Neuronal stem cell (in vitro differentiated cells): ENCODE measurements around the gene SLC22A4.
A peak's percentile ranks its signal among the peaks of the same experiment; 100 is the strongest.

Experiments
- DNase-seq: peaks from one replicate; pipeline ENCODE4 v3.0.0-alpha.2; 2013; ENCODE audit warnings: low spot score
- H2AFZ ChIP-seq: one replicate; pipeline ENCODE4 v1.6.1; 2013; ENCODE audit warnings: mild to moderate bottlenecking, low read length, inconsistent platforms
- H2AK5ac ChIP-seq: 2 replicates; pipeline ENCODE4 v1.6.1; 2013; ENCODE audit warnings: low read depth, mild to moderate bottlenecking, inconsistent platforms, low read length, moderate library complexity, mixed read lengths
- H2BK120ac ChIP-seq: 2 replicates; pipeline ENCODE4 v1.6.1; 2013; ENCODE audit warnings: low read depth, mild to moderate bottlenecking, inconsistent platforms, low read length, moderate library complexity, mixed read lengths
- H2BK12ac ChIP-seq: one replicate; pipeline ENCODE4 v1.6.1; 2013; ENCODE audit warnings: low read length, inconsistent platforms
- H2BK15ac ChIP-seq: 2 replicates; pipeline ENCODE4 v1.6.1; 2013; ENCODE audit warnings: mild to moderate bottlenecking, low read length, inconsistent platforms, mixed read lengths
- H2BK5ac ChIP-seq: one replicate; pipeline ENCODE4 v1.6.1; 2013; ENCODE audit warnings: inconsistent platforms, mild to moderate bottlenecking, low read length, moderate library complexity
- H3K14ac ChIP-seq: one replicate; pipeline ENCODE4 v1.6.1; 2013; ENCODE audit warnings: low read length, inconsistent platforms
- H3K18ac ChIP-seq: 2 replicates; pipeline ENCODE4 v1.6.1; 2013; ENCODE audit warnings: low read length, inconsistent platforms
- H3K23ac ChIP-seq: 2 replicates; pipeline ENCODE4 v1.6.1; 2013; ENCODE audit warnings: low read depth, mild to moderate bottlenecking, mixed read lengths, low read length, inconsistent platforms; ENCODE audit not compliant: poor library complexity
- H3K27ac ChIP-seq: replicated peaks from 3 replicates; pipeline ENCODE4 v1.5.1; 2013; ENCODE audit warnings: low read length, inconsistent platforms
- H3K27me3 ChIP-seq, 3 experiments: 2 replicates each; pipeline ENCODE4 v1.6.1; 2013; ENCODE audit warnings: low read length in 3 of 3, mild to moderate bottlenecking in 2 of 3, inconsistent platforms in 1 of 3, low read depth in 1 of 3, mixed read lengths in 1 of 3, moderate library complexity in 1 of 3; ENCODE audit not compliant: control insufficient read depth in 3 of 3, insufficient read depth in 3 of 3
- H3K36me3 ChIP-seq, 2 donors: replicated peaks in 1 of 2; 2 replicates each; pipeline ENCODE4 v1.6.1; 2013; ENCODE audit warnings: low read length in 2 of 2; ENCODE audit not compliant: control insufficient read depth in 2 of 2, insufficient read depth in 2 of 2
- H3K4ac ChIP-seq: 2 replicates; pipeline ENCODE4 v1.6.1; 2013; ENCODE audit warnings: inconsistent platforms, mild to moderate bottlenecking, low read length, moderate library complexity
- H3K4me1 ChIP-seq, 2 donors: 1 replicate in 1 of 2; 2 replicates in 1 of 2; pipeline ENCODE4 v1.6.1; 2013; ENCODE audit warnings: low read length in 2 of 2, low read depth in 1 of 2; ENCODE audit not compliant: control insufficient read depth in 2 of 2, insufficient read depth in 1 of 2
- H3K4me2 ChIP-seq: one replicate; pipeline ENCODE4 v1.6.1; 2013; ENCODE audit warnings: mild to moderate bottlenecking, low read length, inconsistent platforms; ENCODE audit not compliant: insufficient read depth, poor library complexity, severe bottlenecking
- H3K4me3 ChIP-seq, 2 donors: 2 replicates each; pipeline ENCODE4 v1.5.1; 2013; ENCODE audit warnings: low read length in 2 of 2, mild to moderate bottlenecking in 2 of 2, inconsistent platforms in 1 of 2, moderate library complexity in 1 of 2
- H3K79me1 ChIP-seq: one replicate; pipeline ENCODE4 v1.6.1; 2013; ENCODE audit warnings: low read depth, mild to moderate bottlenecking, inconsistent platforms, low read length, moderate library complexity
- H3K9ac ChIP-seq: one replicate; pipeline ENCODE4 v1.6.1; 2013; ENCODE audit warnings: mild to moderate bottlenecking, low read depth, low read length, inconsistent platforms; ENCODE audit not compliant: poor library complexity
- H3K9me3 ChIP-seq, 2 donors: replicated peaks in 1 of 2; 2 replicates each; pipeline versions ENCODE3 to v1.6.1; 2013; ENCODE audit warnings: low read length in 2 of 2, mild to moderate bottlenecking in 2 of 2, inconsistent platforms in 1 of 2, low read depth in 1 of 2, mixed read lengths in 1 of 2, moderate library complexity in 1 of 2; ENCODE audit not compliant: control insufficient read depth in 2 of 2, insufficient read depth in 1 of 2
- H4K8ac ChIP-seq: one replicate; pipeline ENCODE4 v1.6.1; 2013; ENCODE audit warnings: low read depth, mild to moderate bottlenecking, inconsistent platforms, low read length, moderate library complexity
- H4K91ac ChIP-seq: one replicate; pipeline ENCODE4 v1.6.1; 2013; ENCODE audit warnings: low read length, low read depth, mild to moderate bottlenecking, inconsistent platforms; ENCODE audit not compliant: poor library complexity
- WGBS, 2 donors: extraction: QIAGEN DNeasy Blood & Tissue Kit; methylation state at CpG; one replicate each; pipeline ENCODE4 v1.1.7; 2013; ENCODE audit warnings: missing lambda C conversion rate in 2 of 2, mixed read lengths in 1 of 2; ENCODE audit not compliant: insufficient read length in 2 of 2, insufficient replicate concordance in 1 of 2; ENCODE audit errors: extremely low coverage in 2 of 2; 5-methylcytosine and 5-hydroxymethylcytosine counted together

The SLC22A4 gene

GRCh38 chr5:132266031-132266835 is 28.0 kb upstream of the SLC22A4 start:
- Histone ChIP-seq H2BK5ac (no peak overlapping the region), H4K8ac (no peak overlapping the region), H3K4ac (no peak overlapping the region), H2BK12ac (peak overlapping the region; percentile 43), H3K36me3 (peaks cover 0 to 9% of the 10 kb centered on the region in 2 donors), H3K23ac (no peak overlapping the region), H3K9ac (no peak overlapping the region), H3K9me3 (no peaks in the 10 kb centered on the region), H3K4me2 (no peak overlapping the region), H2AFZ (no peak overlapping the region), H3K14ac (peak overlapping the region; percentile 41), H3K79me1 (no peaks in the 10 kb centered on the region), H3K18ac (peak overlapping the region; percentile 46), H3K4me3 (no peak overlapping the region), H3K27me3 (no peaks in the 10 kb centered on the region), H2AK5ac (no peak overlapping the region), H3K27ac (no peak overlapping the region), H4K91ac (no peak overlapping the region), H3K4me1 (peaks cover 4 to 33% of the 10 kb centered on the region in 2 donors), H2BK15ac (no peak overlapping the region), H2BK120ac (no peak overlapping the region)
- no peak for DNase-seq
- no CpG with 5 or more reads among the region's 7 CpGs for WGBS, 2 donors

- Histone ChIP-seq H4K8ac (no peak overlapping the region), H3K4me3 (no peak overlapping the region), H2BK120ac (no peak overlapping the region), H3K14ac (no peak overlapping the region), H2AFZ (no peak overlapping the region), H3K36me3 (peaks cover 0 to 9% of the 10 kb centered on the region in 2 donors), H3K9me3 (no peaks in the 10 kb centered on the region), H3K4me1 (peaks cover 4 to 31% of the 10 kb centered on the region in 2 donors), H3K79me1 (no peaks in the 10 kb centered on the region), H3K27me3 (no peaks in the 10 kb centered on the region), H2BK5ac (no peak overlapping the region), H2BK12ac (no peak overlapping the region), H3K23ac (no peak overlapping the region), H3K18ac (no peak overlapping the region), H3K27ac (no peak overlapping the region), H2BK15ac (no peak overlapping the region), H3K4ac (no peak overlapping the region), H3K9ac (no peak overlapping the region), H2AK5ac (no peak overlapping the region), H4K91ac (no peak overlapping the region), H3K4me2 (no peak overlapping the region)
- WGBS, 2 donors: no CpG with 5 or more reads among the region's 1 CpG
- DNase-seq: no peak
These were observed 27.4 kb upstream of the SLC22A4 start for GRCh38 chr5:132266836-132267160.

DNA sequence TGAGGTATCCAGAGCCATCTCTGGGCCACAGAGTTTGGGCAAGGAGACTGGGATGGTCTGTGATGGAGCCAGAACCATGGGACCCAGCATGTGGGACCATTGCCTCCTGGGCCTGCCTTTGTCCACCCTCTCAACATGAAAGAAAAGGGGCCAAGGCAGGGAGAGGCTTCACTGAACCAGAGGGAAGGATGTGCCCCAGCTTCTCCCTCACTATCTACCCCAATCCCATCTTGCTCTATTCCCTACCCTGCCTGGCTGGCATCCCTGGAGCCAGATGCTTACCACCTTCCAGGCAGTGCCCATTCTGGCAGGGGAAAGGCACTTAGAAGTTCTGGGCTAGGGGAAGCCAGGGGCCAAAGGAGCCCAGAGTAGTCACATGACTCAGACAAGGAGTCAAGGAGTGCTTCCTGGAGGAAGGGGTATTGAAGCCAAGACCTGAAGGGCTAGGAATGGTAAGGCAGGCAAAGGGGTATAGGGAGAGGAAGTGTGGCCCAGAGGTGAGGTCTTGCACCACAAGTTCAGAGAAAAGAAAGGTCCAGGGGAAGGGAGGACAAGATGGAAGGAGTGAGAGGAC is 26.9 kb upstream of the SLC22A4 start:
- Histone ChIP-seq H3K4ac (no peak overlapping the region), H3K9ac (no peak overlapping the region), H3K18ac (peak overlapping the region; percentile 42), H2AK5ac (no peak overlapping the region), H4K91ac (no peak overlapping the region), H3K27me3 (no peaks in the 10 kb centered on the region), H3K9me3 (no peaks in the 10 kb centered on the region), H2AFZ (no peak overlapping the region), H3K4me3 (no peak overlapping the region), H2BK15ac (no peak overlapping the region), H3K4me1 (peaks cover 4 to 31% of the 10 kb centered on the region in 2 donors), H2BK5ac (no peak overlapping the region), H3K14ac (peak overlapping the region; percentile 50), H3K27ac (no peak overlapping the region), H3K79me1 (no peaks in the 10 kb centered on the region), H3K23ac (no peak overlapping the region), H4K8ac (no peak overlapping the region), H2BK120ac (no peak overlapping the region), H2BK12ac (no peak overlapping the region), H3K36me3 (peaks cover 0 to 8% of the 10 kb centered on the region in 2 donors), H3K4me2 (no peak overlapping the region)
- DNase-seq: no peak

GRCh38 chr5:132267931-132268768 is 26.0 kb upstream of the SLC22A4 start:
- no CpG with 5 or more reads among the region's 6 CpGs for WGBS, 2 donors
- H2AFZ ChIP-seq: no peak overlapping the region
- peak overlapping the region; percentile 1 for H2BK15ac ChIP-seq
- H3K4me2 ChIP-seq: no peak overlapping the region
- H2AK5ac ChIP-seq: peak overlapping the region; percentile 72
- H3K79me1 ChIP-seq: no peaks in the 10 kb centered on the region
- no peak for DNase-seq
- peaks cover 0 to 7% of the 10 kb centered on the region in 2 donors for H3K36me3 ChIP-seq
- peak overlapping the region; percentile 71 for H3K4ac ChIP-seq
- H3K14ac ChIP-seq: peak overlapping the region; percentile 50
- H2BK5ac ChIP-seq: peak overlapping the region; percentile 70
- H3K4me1 ChIP-seq: peaks cover 4 to 31% of the 10 kb centered on the region in 2 donors
- H2BK120ac ChIP-seq: no peak overlapping the region
- H3K23ac ChIP-seq: no peak overlapping the region
- H4K91ac ChIP-seq: no peak overlapping the region
- no peaks in the 10 kb centered on the region for H3K27me3 ChIP-seq
- peak overlapping the region; percentile 76 for H2BK12ac ChIP-seq
- no peak overlapping the region for H3K27ac ChIP-seq
- peak overlapping the region; percentile 73 for H3K18ac ChIP-seq
- no peak overlapping the region for H3K9ac ChIP-seq
- no peak overlapping the region for H4K8ac ChIP-seq
- no peaks in the 10 kb centered on the region for H3K9me3 ChIP-seq
- no peak overlapping the region for H3K4me3 ChIP-seq
